Measurements from ENCODE around the gene VCP.

GRCh38 chr9:35091536-35091935, 19.1 kb upstream of the VCP start:
- TF ChIP-seq CTCF (IDR thresholded peaks at IDR 0.05): no peak
- no peak for TF ChIP-seq KDM1A (IDR thresholded peaks at IDR 0.05; ENCODE audit: low read depth)
- TF ChIP-seq MAX (IDR thresholded peaks at IDR 0.05): no peak
- TF ChIP-seq POLR2A (IDR thresholded peaks at IDR 0.05; ENCODE audit: low read length): no peak
- no peak for TF ChIP-seq E2F6 (IDR thresholded peaks at IDR 0.05; ENCODE audit: borderline replicate concordance, low read depth)
- no peak for TF ChIP-seq FOSL2 (IDR thresholded peaks at IDR 0.05)
- no peak for TF ChIP-seq FOSL2 (CRISPR knock-in tag; IDR thresholded peaks at IDR 0.05)
- TF ChIP-seq CHD4 (IDR thresholded peaks at IDR 0.05; ENCODE audit: borderline replicate concordance): no peak
- no peak for TF ChIP-seq HES2 (IDR thresholded peaks at IDR 0.05)
- TF ChIP-seq SMC3 (IDR thresholded peaks at IDR 0.05): no peak
- TF ChIP-seq FOXS1 (CRISPR knock-in tag; IDR thresholded peaks at IDR 0.05): no peak
- no peak for TF ChIP-seq RAD21 (conservative IDR thresholded peaks at IDR 0.05 in 1 of 2, IDR thresholded peaks at IDR 0.05 in 1 of 2)
- TF ChIP-seq REST (IDR thresholded peaks at IDR 0.05): no peak
- no peak for TF ChIP-seq BHLHE40 (IDR thresholded peaks at IDR 0.05; ENCODE audit: low read depth, low read length)
- TF ChIP-seq RCOR1 (IDR thresholded peaks at IDR 0.05; ENCODE audit: low read depth, low read length): no peak

Data from A549 (cell line).